Measurements from ENCODE around the gene PKDREJ. TPM values are rescaled to one million over a fixed set of nuclear protein-coding genes. Genes with fewer than 3 reads are reported as not detected.

Gene PKDREJ
- total RNA-seq, 1 experiment from 2014 or later, result 0.04 TPM

- no peak overlapping the region for H2AFZ ChIP-seq (ENCODE audit: low read length)
- H3K4me1 ChIP-seq (ENCODE audit: insufficient read depth, low read length), result no peaks in the 10 kb centered on the region
- H3K23me2 ChIP-seq (ENCODE audit: insufficient read length, low read depth, low read length, poor library complexity, severe bottlenecking), result no peaks in the 10 kb centered on the region
- no peak overlapping the region for H3K56ac ChIP-seq (ENCODE audit: insufficient read length, low read depth, low read length)
- no peak overlapping the region for H2BK120ac ChIP-seq (ENCODE audit: low read depth, low read length, poor library complexity, severe bottlenecking)
- DNase-seq, result no peak
- H3K79me2 ChIP-seq (ENCODE audit: insufficient read depth, low read length), result no peaks in the 10 kb centered on the region
- H2AK5ac ChIP-seq (ENCODE audit: insufficient read length, low read length), result no peak overlapping the region
- H3K18ac ChIP-seq (ENCODE audit: insufficient read length, low read depth, low read length), result no peak overlapping the region
- no peak overlapping the region for H3K4ac ChIP-seq (ENCODE audit: low read depth, low read length)
- no peak overlapping the region for H2BK20ac ChIP-seq (ENCODE audit: low read depth, low read length, poor library complexity, severe bottlenecking)
- Mint-ChIP-seq H3K9me3 (peaks cover 0 to 2% of the 10 kb centered on the region in 2 experiments; a peak in 2 of 5 replicates), H3K4me3 (no peak overlapping the region), H3K36me3 (ENCODE audit: insufficient read depth in 1 of 3, low read depth in 3 of 3) (peaks cover 2 to 4% (median 4%) of the 10 kb centered on the region in 3 experiments; a peak in 3 of 7 replicates), H3K27me3 (ENCODE audit: low read depth) (0 out of 2 replicates have a peak, but pooled peaks cover 1% of the 10 kb centered on the region), H3K27ac (no peak overlapping the region), H3K4me1 (no peaks in the 10 kb centered on the region)
- no peak overlapping the region for H3K9ac ChIP-seq (ENCODE audit: extremely low read depth, insufficient read length, low read length)
- H4K8ac ChIP-seq (replicated peaks; ENCODE audit: insufficient read length, low read depth, low read length), result no peak overlapping the region
- TF ChIP-seq CTCF (conservative IDR thresholded peaks at IDR 0.05), result no peak
- H3K27ac ChIP-seq (ENCODE audit: insufficient read length, low read depth, low read length), result no peak overlapping the region
- H2BK15ac ChIP-seq (ENCODE audit: low read depth, low read length), result no peak overlapping the region
- no peak overlapping the region for H3K14ac ChIP-seq (ENCODE audit: insufficient read depth, low read length)
- no peaks in the 10 kb centered on the region for H3K9me3 ChIP-seq (ENCODE audit: control insufficient read depth, low read depth, low read length)
- H3K23ac ChIP-seq (ENCODE audit: insufficient read length, low read depth, low read length), result no peak overlapping the region
- no peak overlapping the region for H2BK5ac ChIP-seq (ENCODE audit: insufficient read length, low read length)
- H4K91ac ChIP-seq (ENCODE audit: insufficient read length, low read depth, low read length), result no peak overlapping the region
- no peak overlapping the region for H3K4me2 ChIP-seq (ENCODE audit: insufficient read depth, insufficient read length, low read length)
- no peak overlapping the region for H2BK12ac ChIP-seq (ENCODE audit: insufficient read length, low read depth, low read length)
- no peak overlapping the region for H3T11ph ChIP-seq (ENCODE audit: low read length)
- no CpG with 5 or more reads among the region's 9 CpGs for WGBS (ENCODE audit: extremely low coverage, insufficient read length, low lambda C conversion rate)
- H3K27me3 ChIP-seq (ENCODE audit: insufficient read depth, low read length), result no peaks in the 10 kb centered on the region
- H4K5ac ChIP-seq (ENCODE audit: insufficient read length, low read depth, low read length), result no peak overlapping the region
- no peaks in the 10 kb centered on the region for H4K20me1 ChIP-seq (ENCODE audit: control insufficient read depth, insufficient read depth, insufficient read length)
- no peaks in the 10 kb centered on the region for H3K79me1 ChIP-seq (ENCODE audit: insufficient read depth, low read depth, low read length, poor library complexity, severe bottlenecking)
Observed at GRCh38 chr22:46233231-46233630, 29.9 kb downstream of the PKDREJ start.

All from H9 (cell line).